HTR-8/SVneo (cell line): Measurements from ENCODE around the gene CRY1.
A peak's percentile ranks its signal among the peaks of the same experiment; 100 is the strongest.
"Not testable (repeated sequence)": the region's sequence is repeated elsewhere in the genome, so short reads cannot be mapped to it uniquely, and the experiment has no call there.

ENCODE experiments used
- DNase-seq: peaks from one replicate; pipeline ENCODE4 v3.0.0; 2011; ENCODE audit warnings: low spot score, mixed read lengths; ENCODE audit not compliant: insufficient read length
- FAIRE-seq: peaks from 2 replicates; lab custom pipeline; 2011; peaks lifted over from hg19 to GRCh38; lab: Jason Lieb, UNC

Gene CRY1

GRCh38 chr12:107080299-107080698, 13.1 kb downstream of the CRY1 start:
- DNase-seq (no peak), FAIRE-seq (no peak)

- FAIRE-seq (no peak), DNase-seq (peak; percentile 10)
Measured at GRCh38 chr12:107079172-107080011, 14.0 kb downstream of the CRY1 start.

- not testable (repeated sequence) for DNase-seq, FAIRE-seq
Measured at GRCh38 chr12:107073266-107073665, 20.1 kb downstream of the CRY1 start.

- DNase-seq (no peak), FAIRE-seq (no peak)
Measured at GRCh38 chr12:107066691-107067090, 26.7 kb downstream of the CRY1 start.

GRCh38 chr12:107064687-107065086, 28.7 kb downstream of the CRY1 start:
- no peak for FAIRE-seq
- DNase-seq, result no peak

- DNase-seq (no peak), FAIRE-seq (no peak)
Measured at GRCh38 chr12:107064243-107064642, 29.1 kb downstream of the CRY1 start.

- DNase-seq, result no peak
- FAIRE-seq, result no peak
Measured at GRCh38 chr12:107058190-107058589, 35.2 kb downstream of the CRY1 start.

- DNase-seq, result peak; percentile 10
- FAIRE-seq, result no peak
Measured at GRCh38 chr12:107057071-107057834, 36.1 kb downstream of the CRY1 start.

GRCh38 chr12:107053709-107054108, 39.6 kb downstream of the CRY1 start:
- no peak for FAIRE-seq

GRCh38 chr12:107045186-107045585, 48.2 kb downstream of the CRY1 start:
- DNase-seq, result no peak

More at GRCh38 chr12:107053709-107054108, 39.6 kb downstream of the CRY1 start:
- DNase-seq, result no peak

GRCh38 chr12:107042801-107043200, 50.5 kb downstream of the CRY1 start:
- no peak for FAIRE-seq
- no peak for DNase-seq

More at GRCh38 chr12:107045186-107045585, 48.2 kb downstream of the CRY1 start:
- no peak for FAIRE-seq

GRCh38 chr12:107035733-107036132, 57.6 kb downstream of the CRY1 start:
- DNase-seq (no peak), FAIRE-seq (no peak)

- FAIRE-seq (no peak), DNase-seq (no peak)
Measured at GRCh38 chr12:107033758-107034739, 59.3 kb downstream of the CRY1 start.

- DNase-seq, result no peak
- FAIRE-seq, result no peak
Measured at GRCh38 chr12:107032266-107032665, 61.1 kb downstream of the CRY1 start.

GRCh38 chr12:107031061-107031460, 62.3 kb downstream of the CRY1 start:
- no peak for DNase-seq
- FAIRE-seq, result no peak

GRCh38 chr12:107029081-107029480, 64.3 kb downstream of the CRY1 start:
- FAIRE-seq (no peak), DNase-seq (no peak)

- peak; percentile 48 for DNase-seq
- peak; percentile 20 for FAIRE-seq
Measured at GRCh38 chr12:107027636-107028053, 65.7 kb downstream of the CRY1 start.

GRCh38 chr12:107026806-107027635, 66.3 kb downstream of the CRY1 start:
- DNase-seq, result no peak
- no peak for FAIRE-seq

GRCh38 chr12:107026356-107026755, 67.0 kb downstream of the CRY1 start:
- FAIRE-seq, DNase-seq: not testable (repeated sequence)
